ENCODE measurements around the gene MOB1A.
"Not testable (repeated sequence)": the region's sequence is repeated elsewhere in the genome, so short reads cannot be mapped to it uniquely, and the experiment has no call there.

MOB1A gene

DNA sequence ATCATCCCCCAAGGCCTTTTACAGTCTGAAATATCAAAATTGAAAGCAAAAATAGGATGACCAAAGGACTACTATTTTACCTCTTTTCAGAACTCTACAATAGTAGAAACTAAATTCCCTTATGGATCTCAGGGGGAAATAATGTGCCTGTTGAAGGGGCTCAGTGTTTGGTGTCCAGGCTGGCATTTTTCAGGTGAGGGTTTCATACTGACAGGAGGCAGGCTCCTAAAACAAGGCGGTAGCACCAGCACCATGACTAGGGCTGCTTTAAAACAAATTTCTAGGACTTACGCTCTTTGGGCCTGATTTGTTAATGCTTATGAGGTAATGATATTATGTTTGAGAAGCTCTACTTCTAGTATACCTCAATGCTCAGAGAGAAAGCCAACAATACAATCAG lies 25.7 kb downstream of the MOB1A start:
- DNase-seq (ENCODE audit: low read depth, low spot score): no peak
- no peak overlapping the region for H3K27ac ChIP-seq

DNA sequence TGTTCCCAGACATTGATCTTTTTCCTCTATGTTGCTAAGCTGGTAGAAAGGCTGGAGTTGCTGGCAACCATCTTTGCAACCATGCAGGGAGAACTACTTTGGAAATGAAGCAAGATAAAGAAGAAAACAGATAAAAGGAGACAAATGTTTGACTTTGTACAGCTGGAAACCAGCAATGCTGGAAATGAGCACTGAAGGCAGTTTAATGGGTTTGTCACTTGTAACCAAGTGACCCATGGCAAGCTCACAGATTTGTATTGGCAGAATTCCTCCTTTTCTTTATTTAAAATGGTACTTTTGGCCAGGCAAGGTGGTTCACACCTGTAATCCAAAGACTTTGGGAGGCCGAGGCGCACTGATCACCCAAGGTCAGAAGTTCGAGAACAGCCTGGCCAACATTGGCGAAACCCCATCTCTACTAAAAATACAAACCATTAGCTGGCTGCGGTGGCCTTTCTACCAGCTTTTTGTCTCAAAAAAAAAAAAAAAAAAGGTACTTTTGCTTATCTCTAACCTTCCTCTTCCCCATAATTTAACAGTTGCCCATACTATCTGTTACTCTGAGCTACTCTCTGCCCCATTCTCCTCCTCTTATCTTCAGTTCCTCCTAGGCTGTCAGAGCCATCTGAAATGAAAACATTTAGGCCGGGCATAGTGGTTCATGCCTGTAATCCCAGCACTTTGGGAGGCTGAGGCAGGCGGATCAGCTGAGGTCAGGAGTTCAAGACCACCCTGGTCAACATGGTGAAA lies 28.9 kb downstream of the MOB1A start:
- DNase-seq (ENCODE audit: low read depth, low spot score): no peak
- H3K27ac ChIP-seq: no peak overlapping the region

DNA sequence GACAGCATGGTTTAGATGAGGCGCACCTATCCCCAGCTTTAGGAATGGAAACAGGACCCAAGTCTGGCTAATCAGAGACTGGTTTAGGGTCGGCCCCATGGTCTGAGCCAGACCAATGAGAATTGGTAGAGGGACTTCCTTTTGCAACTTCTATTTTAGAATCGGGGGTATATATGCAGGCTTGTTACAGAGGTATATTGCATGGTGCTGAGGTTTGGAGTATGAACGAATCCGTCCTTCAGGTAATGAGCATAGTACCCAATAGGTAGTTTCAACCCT lies 29.5 kb downstream of the MOB1A start:
- DNase-seq (ENCODE audit: low read depth, low spot score): no peak
- H3K27ac ChIP-seq: no peak overlapping the region

DNA sequence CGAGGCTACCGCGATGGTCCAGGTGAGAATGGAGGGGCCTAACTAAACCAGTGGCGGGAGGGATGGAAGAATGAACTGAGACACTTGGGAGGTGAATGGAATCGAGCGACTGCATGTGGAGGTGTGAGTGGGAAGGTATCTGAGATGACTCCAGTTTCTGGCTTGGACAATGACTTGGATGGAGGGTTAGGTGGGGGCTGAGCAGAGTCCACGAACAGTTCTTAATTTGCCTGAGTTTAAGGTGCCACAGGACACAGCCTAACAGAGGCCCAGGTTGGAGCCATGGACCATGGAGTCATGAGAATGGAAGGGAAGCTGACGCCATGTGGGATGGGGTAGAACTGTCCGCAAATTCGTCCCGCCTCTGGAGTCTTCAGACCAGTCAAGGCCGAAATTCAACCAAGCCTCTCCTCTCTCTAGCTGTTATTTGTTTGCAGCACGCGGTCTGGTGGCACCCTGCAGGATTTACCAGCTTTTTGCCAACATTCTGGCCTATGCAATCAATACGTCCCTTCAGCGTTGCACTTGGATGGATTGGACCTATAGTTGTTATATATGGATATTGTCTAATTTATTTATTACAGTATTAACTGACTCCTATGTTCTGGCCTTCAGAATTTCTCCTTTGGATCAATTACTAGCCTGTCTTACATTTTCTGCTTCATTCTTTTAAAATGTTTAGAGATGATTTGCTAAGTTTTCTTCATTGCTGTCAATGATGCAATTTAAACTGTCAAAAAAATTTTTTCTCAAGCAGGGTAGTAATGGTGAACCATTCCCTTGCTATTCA lies 30.0 kb downstream of the MOB1A start:
- DNase-seq (ENCODE audit: low read depth, low spot score): no peak
- H3K27ac ChIP-seq: peak overlapping the region; percentile 31

DNA sequence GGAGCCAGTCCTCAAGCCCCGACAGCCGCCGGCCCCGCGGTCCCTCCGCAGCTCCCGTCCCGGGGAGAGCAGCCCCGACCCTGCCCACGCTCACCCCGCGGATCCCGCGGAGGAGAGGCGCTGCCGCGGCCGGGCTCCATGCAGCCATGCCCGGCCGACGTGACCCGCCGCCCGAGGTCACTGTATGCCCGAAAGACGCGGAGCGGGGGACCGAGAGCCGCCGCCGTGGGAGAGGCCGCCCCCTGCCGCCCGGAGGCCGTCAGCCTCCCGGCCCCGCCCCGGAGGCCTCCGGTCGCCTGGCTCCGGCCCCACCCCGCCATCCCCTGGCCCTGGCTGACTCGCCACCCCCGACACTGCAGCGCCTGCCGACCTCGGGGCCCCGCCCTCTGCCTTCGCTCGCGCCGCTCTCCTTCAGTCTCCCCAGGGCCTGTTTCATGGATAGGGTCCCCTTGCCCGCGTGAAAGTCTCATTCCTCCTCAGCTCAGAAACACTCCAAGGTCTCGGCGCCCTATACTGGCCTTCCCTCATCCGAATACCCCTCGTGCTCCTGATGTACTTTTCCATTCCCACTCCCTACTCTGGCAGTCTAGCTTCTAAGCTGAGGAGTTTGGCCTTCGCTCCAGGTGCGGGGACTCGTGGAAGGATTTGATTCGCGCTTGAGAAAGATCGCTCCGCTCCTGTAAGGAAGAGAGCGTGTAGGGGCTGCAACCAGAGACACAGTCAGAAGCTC lies 30.8 kb downstream of the MOB1A start, which contains the start of gene BOLA3:
Gene BOLA3 (minus strand): TSS at position 186 of the 730 bp plus-strand sequence. CDS start 38 bp downstream, at position 148.
- DNase-seq (ENCODE audit: low read depth, low spot score): no peak
- peak within 1 kb of the TSS; percentile 31 for H3K27ac ChIP-seq

DNA sequence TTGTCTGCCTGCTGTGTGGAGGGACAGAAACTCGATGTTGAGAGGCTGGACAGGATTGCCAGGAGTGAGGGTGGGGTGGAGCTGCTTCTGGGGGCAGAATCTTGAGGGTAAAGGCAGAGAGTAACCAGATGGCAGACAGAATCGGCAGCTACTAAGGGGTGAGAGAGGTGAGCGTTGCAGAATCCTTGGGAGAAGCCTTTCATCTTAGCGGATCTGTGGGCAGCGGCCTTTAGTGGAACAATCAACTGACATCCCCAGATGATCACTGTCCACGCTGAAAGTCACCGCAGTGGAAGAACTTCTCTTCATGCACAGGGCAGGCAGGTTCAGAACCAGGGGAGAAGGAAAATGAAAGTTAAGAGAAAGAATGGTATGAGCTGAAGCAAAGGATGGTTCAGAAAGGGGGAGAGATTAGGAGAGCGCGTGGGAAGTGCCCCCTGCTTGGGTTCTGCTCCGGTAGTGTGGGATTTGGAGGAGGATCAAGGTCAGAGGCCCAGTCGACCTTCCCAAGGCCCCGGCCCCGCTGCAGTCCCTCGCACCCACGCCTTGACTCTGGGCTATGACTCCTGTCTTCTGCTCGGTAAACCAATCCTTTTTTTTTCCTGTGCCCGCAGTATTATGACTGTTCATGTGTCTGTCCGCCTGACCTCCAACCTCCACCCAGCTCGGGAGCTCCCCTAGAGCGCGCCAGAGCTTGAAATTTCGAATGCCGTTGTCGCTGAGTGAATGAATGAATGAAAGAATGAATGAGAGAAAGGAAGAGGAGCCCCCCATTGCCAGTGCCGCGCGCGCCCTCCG lies 31.6 kb downstream of the MOB1A start:
- DNase-seq (ENCODE audit: low read depth, low spot score): no peak

DNA sequence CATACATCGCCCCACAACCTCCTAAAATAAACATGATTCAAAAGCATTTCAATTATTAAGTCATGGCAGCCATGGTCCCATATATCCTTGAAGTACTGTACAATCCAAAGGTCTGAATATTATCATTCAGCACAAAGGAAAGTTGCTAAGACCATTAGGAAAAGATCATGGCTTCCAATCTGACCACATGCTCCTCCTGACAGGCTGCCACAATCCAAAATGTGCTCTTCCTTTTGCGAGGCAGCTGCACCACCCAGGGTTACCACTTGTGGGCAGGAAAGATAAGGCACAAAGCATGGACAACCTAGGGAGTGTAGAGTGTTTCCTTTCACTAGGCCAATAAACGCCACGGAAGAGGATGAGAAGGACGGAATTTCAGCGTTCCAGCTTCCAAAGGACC lies 36.3 kb downstream of the MOB1A start:
- DNase-seq (ENCODE audit: low read depth, low spot score): no peak
- no peak overlapping the region for H3K27ac ChIP-seq

More for the DNA sequence above, 31.6 kb downstream of the MOB1A start:
- H3K27ac ChIP-seq: peak overlapping the region; percentile 31

DNA sequence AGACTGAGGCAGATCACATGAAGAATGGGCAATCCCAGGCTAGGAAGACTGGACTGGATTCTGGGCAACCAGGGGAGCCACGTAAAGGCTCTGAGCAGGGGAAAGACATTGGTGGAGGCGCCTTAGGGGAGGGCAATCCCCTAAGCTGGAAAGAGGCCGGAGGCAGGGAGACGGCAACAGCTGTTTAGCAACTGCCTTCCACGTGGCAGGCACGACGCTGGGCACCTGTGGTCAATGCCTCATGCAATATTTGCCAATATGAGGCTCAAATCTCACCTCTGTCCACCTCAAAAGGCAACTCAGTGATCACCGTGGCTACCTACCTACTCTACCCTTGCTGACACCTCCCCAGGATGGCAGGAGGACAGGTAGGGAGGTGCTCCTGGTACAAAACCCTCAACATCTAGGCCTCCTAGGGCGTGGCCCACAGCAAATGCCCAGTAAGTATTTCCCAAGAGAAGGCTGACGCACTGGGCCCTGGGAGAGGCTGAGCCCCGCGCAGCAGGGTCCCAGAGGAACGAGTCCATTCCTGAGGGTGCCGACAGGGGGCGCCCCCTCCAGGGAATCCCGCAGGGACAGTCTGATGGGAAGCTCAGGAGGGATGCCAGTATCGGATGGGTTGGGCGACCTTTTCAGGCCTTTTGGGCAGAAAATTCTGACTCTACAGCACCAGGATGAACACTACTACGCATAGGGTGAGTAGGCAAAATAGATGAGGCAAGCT lies 39.9 kb downstream of the MOB1A start:
- no peak for DNase-seq (ENCODE audit: low read depth, low spot score)
- H3K27ac ChIP-seq: no peak overlapping the region

DNA sequence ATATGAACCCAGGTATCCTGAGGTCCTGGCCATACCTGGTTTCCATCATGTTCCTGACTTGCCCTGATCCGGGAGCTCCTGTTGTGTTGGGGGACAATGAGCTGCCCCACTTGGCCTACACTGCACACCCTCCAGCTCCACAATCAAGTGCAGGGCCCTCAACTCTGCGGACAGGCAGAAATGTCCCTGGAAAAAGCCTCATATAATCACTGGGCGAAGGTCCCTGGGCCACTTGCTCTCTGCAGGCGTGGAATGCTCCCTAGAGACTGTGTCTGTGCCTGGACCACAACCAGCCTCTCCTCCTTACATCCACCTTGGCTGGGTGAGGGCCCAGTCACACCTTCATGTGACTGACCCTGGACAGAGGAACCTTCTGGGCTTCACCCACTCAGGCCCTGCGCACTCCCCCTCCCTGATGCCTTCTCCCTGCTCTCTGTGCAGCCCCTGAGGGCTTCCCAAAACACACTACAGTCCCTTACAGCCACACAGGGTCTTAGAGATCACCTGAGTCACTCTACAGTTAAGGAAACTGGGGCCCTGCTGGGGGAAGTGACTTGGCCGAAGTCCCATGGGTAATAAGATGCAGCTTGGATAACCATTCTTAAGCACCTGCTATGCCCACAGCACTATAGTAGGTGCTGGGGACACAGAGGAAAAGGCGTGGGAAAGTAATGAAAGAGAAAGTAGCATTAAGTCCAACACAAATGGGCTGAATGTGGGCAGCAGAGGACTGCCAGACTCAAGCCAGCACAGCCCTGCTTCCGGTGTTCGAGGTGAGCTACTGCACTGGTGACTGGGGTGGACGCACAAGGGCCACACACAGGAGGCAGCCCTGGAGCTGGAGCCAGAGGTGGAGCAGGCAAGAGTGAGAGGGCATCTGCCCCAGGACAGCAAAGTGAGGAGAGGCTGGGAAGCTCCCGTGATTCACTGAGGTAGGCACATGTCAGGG lies 40.8 kb downstream of the MOB1A start:
- DNase-seq (ENCODE audit: low read depth, low spot score): no peak
- no peak overlapping the region for H3K27ac ChIP-seq

DNA sequence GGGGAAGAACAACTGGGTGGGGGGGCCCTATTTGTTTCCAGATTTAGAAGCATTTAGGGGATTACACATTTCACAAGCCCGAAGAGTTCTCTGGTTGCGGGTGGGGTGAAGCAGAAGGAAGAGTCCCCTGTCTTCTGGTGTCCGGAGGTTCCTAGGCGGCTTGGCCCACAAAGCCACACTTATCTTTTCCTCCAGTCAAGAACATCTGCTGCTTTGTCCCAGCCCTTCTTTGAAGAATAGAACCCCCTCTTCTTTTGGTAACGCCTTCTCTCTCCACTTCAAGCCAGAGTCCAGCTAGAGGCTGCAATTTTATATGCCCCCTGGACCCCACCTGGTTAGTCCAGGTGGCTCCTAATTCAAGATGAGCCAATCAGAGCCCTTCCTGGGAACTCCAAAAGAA lies 46.8 kb downstream of the MOB1A start:
- H3K27ac ChIP-seq: no peak overlapping the region
- DNase-seq (ENCODE audit: low read depth, low spot score): no peak

DNA sequence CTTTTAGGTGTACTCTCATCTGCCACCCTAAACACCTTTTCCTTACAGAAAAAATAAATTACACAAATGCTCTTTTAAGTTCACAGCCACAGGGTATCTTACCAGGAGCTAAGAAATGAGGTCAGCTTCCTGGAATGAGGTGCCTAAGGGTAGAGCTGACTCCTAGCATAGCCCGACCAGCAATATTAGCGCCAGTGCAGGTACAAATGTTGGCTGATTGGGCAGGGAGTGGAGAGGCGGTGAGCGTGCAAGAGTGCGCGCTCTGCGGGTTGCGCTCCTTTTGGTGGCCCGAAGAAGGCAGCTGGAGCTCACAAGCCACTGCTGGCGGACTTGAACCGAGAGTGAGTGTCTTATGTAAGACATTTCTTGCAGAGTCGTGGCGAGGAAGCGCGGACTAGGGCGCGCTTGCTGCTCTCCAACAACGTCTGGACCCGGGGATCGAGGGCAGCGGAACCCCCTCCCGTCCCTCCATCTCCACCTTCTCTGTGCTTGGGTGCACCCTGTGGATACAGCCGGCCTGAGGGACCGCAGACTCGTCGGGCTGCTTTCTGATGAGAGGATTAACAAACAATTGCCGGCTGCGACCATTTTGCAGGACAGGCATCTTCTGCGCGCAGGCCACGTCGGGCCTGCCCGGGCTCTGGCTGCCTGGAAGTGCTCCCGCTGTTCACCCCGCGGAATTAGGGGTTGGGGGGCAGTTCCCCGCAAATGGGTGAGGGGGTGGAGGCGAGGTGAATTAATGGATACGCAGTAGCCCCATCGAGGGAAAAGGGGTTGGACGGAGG lies 48.3 kb downstream of the MOB1A start:
- no peak for DNase-seq (ENCODE audit: low read depth, low spot score)
- no peak overlapping the region for H3K27ac ChIP-seq

DNA sequence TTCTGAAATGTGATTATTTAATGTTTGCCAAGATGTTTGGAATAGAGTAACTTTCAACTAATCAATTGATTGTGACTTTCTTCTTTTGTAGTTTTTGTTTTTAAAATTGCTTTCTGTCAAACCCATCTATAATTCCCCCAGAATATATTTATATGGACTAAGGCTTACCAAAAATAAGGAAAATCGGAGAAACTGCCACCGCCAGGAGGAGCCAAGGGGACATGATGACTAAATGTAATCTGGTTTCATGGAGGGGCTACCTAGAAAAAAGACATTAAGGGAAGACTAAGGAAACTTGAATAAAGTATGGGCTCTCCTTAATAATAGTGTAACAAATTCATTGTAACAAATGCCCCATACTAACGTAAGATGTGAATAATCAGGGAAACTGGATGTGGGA lies 50.5 kb downstream of the MOB1A start:
- no peak for DNase-seq (ENCODE audit: low read depth, low spot score)
- no peak overlapping the region for H3K27ac ChIP-seq

DNA sequence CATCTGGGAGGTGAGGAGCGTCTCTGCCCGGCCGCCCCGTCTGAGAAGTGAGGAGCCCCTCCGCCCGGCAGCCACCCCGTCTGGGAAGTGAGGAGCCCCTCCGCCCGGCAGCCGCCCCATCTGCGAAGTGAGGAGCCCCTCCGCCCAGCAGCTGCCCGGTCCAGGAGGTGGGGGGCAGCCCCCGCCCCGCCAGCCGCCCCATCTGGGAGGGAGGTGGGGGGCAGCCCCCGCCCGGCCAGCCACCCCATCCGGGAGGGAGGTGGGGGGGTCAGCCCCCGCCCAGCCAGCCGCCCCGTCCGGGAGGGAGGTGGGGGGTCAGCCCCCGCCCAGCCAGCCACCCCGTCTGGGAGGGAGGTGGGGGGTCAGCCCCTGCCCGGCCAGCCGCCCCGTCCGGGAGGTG lies 54.7 kb downstream of the MOB1A start:
- H3K27ac ChIP-seq; DNase-seq (ENCODE audit: low read depth, low spot score): not testable (repeated sequence)

DNA sequence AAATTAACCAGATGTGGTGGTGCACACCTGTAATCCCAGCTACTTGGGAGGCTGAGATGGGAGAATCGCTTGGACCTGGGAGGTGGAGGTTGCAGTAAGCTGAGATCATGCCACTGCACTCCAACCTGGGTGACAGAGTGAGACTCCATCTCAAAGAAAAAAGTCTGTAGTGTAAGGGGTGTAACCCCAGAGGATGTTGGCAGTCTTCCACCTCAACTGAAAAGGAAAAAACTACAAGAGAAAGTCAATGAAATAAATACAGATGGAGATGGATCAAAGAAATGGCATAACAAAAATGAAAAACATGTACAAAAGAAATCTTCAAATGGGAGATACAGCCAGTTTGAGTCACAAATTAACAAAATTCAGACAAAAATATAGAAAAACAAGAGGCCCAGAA lies 56.8 kb downstream of the MOB1A start:
- H3K27ac ChIP-seq; DNase-seq (ENCODE audit: low read depth, low spot score): not testable (repeated sequence)

DNA sequence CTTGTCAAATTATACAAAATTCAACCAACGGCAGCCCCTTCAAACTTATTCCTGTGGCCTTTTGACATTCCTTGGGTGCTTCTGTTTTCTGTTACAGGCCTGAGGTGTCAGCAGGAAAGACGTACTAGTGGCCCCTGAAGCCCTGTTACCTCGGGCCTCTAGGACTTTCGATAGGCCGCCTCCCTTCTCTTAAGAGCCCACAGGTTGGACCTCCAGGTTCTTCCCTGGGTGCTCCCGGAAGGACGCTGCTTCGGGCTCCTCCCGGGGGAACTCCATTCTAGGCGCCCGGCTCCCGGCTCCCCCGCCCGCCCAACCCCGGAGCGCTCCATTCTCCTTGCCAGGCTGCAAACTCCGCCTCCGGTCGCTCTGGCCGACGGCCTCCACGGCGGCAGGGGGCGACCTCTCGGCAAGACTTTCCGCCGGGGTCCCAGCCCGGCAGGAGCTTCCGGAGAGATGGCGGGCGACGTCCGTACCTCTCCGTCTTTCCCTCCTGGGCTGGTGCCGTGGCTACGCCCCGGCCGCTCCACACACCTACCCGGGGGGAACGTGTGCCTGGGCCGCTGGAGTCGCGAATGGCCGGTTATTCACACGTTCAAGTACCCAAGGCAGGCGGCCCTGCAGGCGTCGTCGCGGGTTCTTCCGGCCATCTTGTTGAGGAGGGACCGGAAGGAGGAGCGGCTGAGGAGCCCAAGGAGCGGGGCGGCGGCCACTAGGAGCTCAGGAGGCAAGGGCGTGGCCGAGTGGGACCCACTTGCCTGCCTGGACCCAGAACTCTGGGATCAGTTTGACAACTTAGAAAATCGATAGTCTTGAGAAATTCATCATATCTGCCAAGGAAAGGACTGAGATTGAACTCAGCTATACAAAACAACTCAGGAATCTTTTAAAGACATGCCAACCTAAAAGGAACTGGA lies 58.5 kb downstream of the MOB1A start:
- peak overlapping the region; percentile 75 for H3K27ac ChIP-seq
- DNase-seq (ENCODE audit: low read depth, low spot score): no peak

DNA sequence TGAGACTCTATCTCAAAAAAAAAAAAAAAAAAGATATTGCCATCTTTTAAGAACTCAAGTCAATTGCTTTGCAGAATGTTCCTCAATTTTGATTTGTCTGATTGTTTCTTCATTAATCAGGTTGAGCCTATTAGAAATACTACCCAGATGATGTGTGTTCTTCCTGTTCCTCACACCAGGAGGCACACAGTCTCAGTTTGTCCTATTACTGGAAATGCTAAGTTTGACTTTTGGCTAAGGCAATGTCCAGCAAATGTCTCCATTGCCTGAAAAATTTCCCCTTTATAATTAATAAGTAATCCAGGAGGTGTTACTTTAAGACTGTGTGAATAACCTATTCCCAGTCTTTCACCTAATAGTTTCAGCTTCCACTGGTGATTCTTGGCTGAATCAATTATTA lies 59.3 kb downstream of the MOB1A start:
- H3K27ac ChIP-seq: no peak overlapping the region
- no peak for DNase-seq (ENCODE audit: low read depth, low spot score)

DNA sequence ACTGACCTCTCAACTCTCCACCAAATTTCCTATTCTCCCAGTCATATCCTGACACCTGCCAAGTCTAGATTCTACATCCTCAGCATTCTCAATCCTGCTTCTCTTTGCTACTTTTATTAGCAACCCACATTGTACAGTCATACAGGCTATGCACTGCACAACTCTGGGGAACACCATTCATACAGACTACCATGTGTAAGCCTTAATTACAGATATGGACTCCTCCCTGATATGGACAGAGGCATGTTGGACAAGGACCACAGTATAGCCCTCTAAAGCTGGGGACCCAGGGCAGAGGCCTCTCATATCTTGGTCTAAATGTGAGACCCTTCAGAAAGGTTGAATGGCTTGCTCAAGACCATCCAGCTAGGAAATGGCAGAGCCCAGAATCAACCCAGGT lies 67.3 kb downstream of the MOB1A start:
- DNase-seq (ENCODE audit: low read depth, low spot score): no peak
- H3K27ac ChIP-seq: no peak overlapping the region
